GM23338 (cell line): ENCODE data around the gene ZBTB20. TPM values are rescaled to one million over a fixed set of nuclear protein-coding genes. Genes with fewer than 3 reads are reported as not detected.

Experiments
- ATAC-seq: fragments of 200-7000 bp; cut with Tn5 transposase; 3 replicates; pipeline ENCODE4 v1.9.1; 2020
- DNase-seq: peaks from one replicate; pipeline ENCODE4 v3.0.0-alpha.2; 2015; ENCODE audit warnings: low spot score
- H2AFZ ChIP-seq: fragments of 200-600 bp; sonication (generic); 2 replicates; pipeline ENCODE4 v1.8.0; 2016; ENCODE audit warnings: antibody characterized with exemption, mild to moderate bottlenecking, moderate library complexity
- H3F3A ChIP-seq: fragments of 200-600 bp; sonication (generic); replicated peaks from 2 replicates; pipeline ENCODE4 v1.8.0; 2017; ENCODE audit warnings: antibody characterized with exemption, mixed run types, low read depth
- H3K27ac ChIP-seq: fragments of 200-600 bp; sonication (generic); 2 replicates; pipeline ENCODE4 v1.6.1; 2016; ENCODE audit warnings: low read depth
- H3K27me3 ChIP-seq: fragments of 200-600 bp; sonication (generic); 2 replicates; pipeline ENCODE4 v1.8.0; 2016; ENCODE audit warnings: mild to moderate bottlenecking, mixed run types, moderate library complexity; ENCODE audit not compliant: insufficient read depth
- H3K36me3 ChIP-seq: fragments of 200-600 bp; sonication (generic); 2 replicates; pipeline ENCODE4 v1.8.0; 2016; ENCODE audit warnings: mild to moderate bottlenecking; ENCODE audit not compliant: insufficient read depth
- H3K4me1 ChIP-seq: fragments of 200-600 bp; sonication (generic); 2 replicates; pipeline ENCODE4 v1.8.0; 2016; ENCODE audit warnings: mild to moderate bottlenecking, moderate library complexity; ENCODE audit not compliant: insufficient read depth
- H3K4me2 ChIP-seq: fragments of 200-600 bp; sonication (generic); 2 replicates; pipeline ENCODE4 v1.7.1; 2017; ENCODE audit warnings: mixed run types
- H3K4me3 ChIP-seq: fragments of 200-600 bp; sonication (generic); 2 replicates; pipeline ENCODE4 v1.6.1; 2016; ENCODE audit warnings: mixed run types
- H3K79me2 ChIP-seq: fragments of 200-600 bp; sonication (generic); replicated peaks from 2 replicates; pipeline ENCODE4 v1.8.0; 2017; ENCODE audit warnings: mild to moderate bottlenecking; ENCODE audit not compliant: insufficient read depth
- H3K9me2 ChIP-seq: fragments of 200-600 bp; sonication (generic); 2 replicates; pipeline ENCODE4 v1.8.0; 2017; ENCODE audit not compliant: insufficient read depth
- H4K20me1 ChIP-seq: fragments of 200-600 bp; sonication (generic); replicated peaks from 2 replicates; pipeline ENCODE4 v1.8.0; 2017; ENCODE audit warnings: mild to moderate bottlenecking; ENCODE audit not compliant: insufficient read depth
- H3K27ac Mint-ChIP-seq: 2 replicates; pipeline ENCODE4 v1.8.0; 2020; ENCODE audit warnings: inconsistent platforms, mild to moderate bottlenecking, moderate library complexity, mixed read lengths
- H3K27me3 Mint-ChIP-seq: 3 replicates; pipeline ENCODE4 v1.8.0; 2022; ENCODE audit warnings: low read depth, mild to moderate bottlenecking, moderate library complexity, mixed read lengths, inconsistent platforms; ENCODE audit not compliant: insufficient read depth, poor library complexity
- H3K36me3 Mint-ChIP-seq: 3 replicates; pipeline ENCODE4 v1.8.0; 2021; ENCODE audit warnings: low read depth, mild to moderate bottlenecking, inconsistent platforms, moderate library complexity, mixed read lengths
- H3K4me1 Mint-ChIP-seq: 3 replicates; pipeline ENCODE4 v1.8.0; 2020; ENCODE audit warnings: mild to moderate bottlenecking, inconsistent platforms, mixed read lengths
- H3K4me3 Mint-ChIP-seq: 3 replicates; pipeline ENCODE4 v1.8.0; 2021; ENCODE audit warnings: moderate library complexity, mild to moderate bottlenecking, inconsistent platforms, mixed read lengths
- H3K9me3 Mint-ChIP-seq: 3 replicates; pipeline ENCODE4 v1.8.0; 2020; ENCODE audit warnings: moderate library complexity, mild to moderate bottlenecking, inconsistent platforms, mixed read lengths
- CREB1 ChIP-seq: fragments of 250-450 bp; sonication (Bioruptor Pico); IDR thresholded peaks from 2 replicates; pipeline ENCODE4 v1.5.0; 2020; ENCODE audit warnings: low read depth, mild to moderate bottlenecking, moderate library complexity
- EZH2 ChIP-seq: fragments of 200-600 bp; sonication (generic); IDR thresholded peaks from one replicate; pipeline ENCODE4 v1.8.0; 2017; ENCODE audit warnings: antibody characterized with exemption, mild to moderate bottlenecking, low read depth; ENCODE audit not compliant: unreplicated experiment
- EZH2phosphoT487 ChIP-seq: fragments of 200-600 bp; sonication (generic); IDR thresholded peaks from one replicate; pipeline ENCODE4 v1.8.1; 2018; ENCODE audit warnings: antibody characterized with exemption; ENCODE audit not compliant: unreplicated experiment
- JUNB ChIP-seq: IDR thresholded peaks from one replicate; pipeline ENCODE4 v1.6.1; 2016; ENCODE audit warnings: antibody characterized with exemption; ENCODE audit not compliant: unreplicated experiment
- NANOG ChIP-seq: IDR thresholded peaks from 2 replicates; pipeline ENCODE4 v1.6.1; 2016; ENCODE audit warnings: antibody characterized with exemption, borderline replicate concordance
- POLR2AphosphoS5 ChIP-seq: IDR thresholded peaks from 2 replicates; pipeline ENCODE4 v1.6.1; 2016; ENCODE audit warnings: antibody characterized with exemption, low read depth
- REST ChIP-seq: IDR thresholded peaks from one replicate; pipeline ENCODE4 v1.6.1; 2018; ENCODE audit warnings: antibody characterized with exemption; ENCODE audit not compliant: unreplicated experiment
- STAT1 ChIP-seq: IDR thresholded peaks from one replicate; pipeline ENCODE4 v1.6.1; 2016; ENCODE audit warnings: antibody characterized with exemption; ENCODE audit not compliant: unreplicated experiment
- ZNF114 ChIP-seq: fragments of 250-450 bp; sonication (Bioruptor Pico); IDR thresholded peaks from 2 replicates; pipeline ENCODE4 v1.5.0; 2020; ENCODE audit warnings: mild to moderate bottlenecking, moderate library complexity
- ZNF331 ChIP-seq: fragments of 250-450 bp; sonication (Bioruptor Pico); IDR thresholded peaks from 2 replicates; pipeline ENCODE4 v1.5.0; 2020; ENCODE audit warnings: low read depth, mild to moderate bottlenecking, moderate library complexity
- polyA plus RNA-seq: library from polyadenylated mRNA; unstranded; fragments of >200 nt; fragmentation: Nextera tagmentation; extraction: Ambion mirVana; gene quantifications from 2 replicates; pipeline ENCODE4 v1.2.1, GENCODE V29; 2016
- total RNA-seq: library from RNA; depleted of rRNA; stranded (reverse); fragments of >200 nt; shearing (Covaris generic); gene quantifications from 2 replicates; pipeline ENCODE4 v1.2.3, GENCODE V29; 2014
- TF ChIP-seq, protein P1 (sequence below): IDR thresholded peaks from 2 replicates; pipeline ENCODE4 v1.6.1; 2016; ENCODE audit warnings: antibody characterized with exemption
- TF ChIP-seq, protein P2 (sequence below), 2 experiments: fragments of 200-600 bp in 1 of 2; sonication (generic) in 1 of 2; conservative IDR thresholded peaks; 2 replicates each; pipeline versions ENCODE4 v1.5.1 to v1.6.1; 2016 to 2017; ENCODE audit warnings: antibody characterized with exemption in 2 of 2, low read depth in 2 of 2, mild to moderate bottlenecking in 2 of 2, moderate library complexity in 1 of 2
- TF ChIP-seq, protein P3 (sequence below): fragments of 250-450 bp; sonication (Bioruptor Pico); IDR thresholded peaks from 2 replicates; pipeline ENCODE4 v1.5.0; 2020; ENCODE audit warnings: mild to moderate bottlenecking, moderate library complexity

Gene ZBTB20
- total and polyA plus RNA-seq, 2 experiments from 2014 or later, result 2.0 to 3.3 TPM

GRCh38 chr3:114929971-114930732, 216.9 kb downstream of the ZBTB20 start:
- H2AFZ ChIP-seq, result no peak overlapping the region
- ATAC-seq, result peak; percentile 25; the same call in 1 of the 3 replicates
- H3K4me2 ChIP-seq, result no peak overlapping the region
- H3K4me1 Mint-ChIP-seq, result peaks cover 3% of the 10 kb centered on the region; the same call in 1 of the 3 replicates
- H3K79me2 ChIP-seq, result no peaks in the 10 kb centered on the region
- no peaks in the 10 kb centered on the region for H4K20me1 ChIP-seq
- no peaks in the 10 kb centered on the region for H3K36me3 Mint-ChIP-seq
- DNase-seq, result no peak
- peaks cover 3% of the 10 kb centered on the region for H3K27me3 Mint-ChIP-seq
- no peaks in the 10 kb centered on the region for H3K4me1 ChIP-seq
- H3K4me3 ChIP-seq, result no peak overlapping the region
- no peak overlapping the region for H3K27ac ChIP-seq
- H3K27me3 ChIP-seq, result no peaks in the 10 kb centered on the region
- TF ChIP-seq, protein P1, sequence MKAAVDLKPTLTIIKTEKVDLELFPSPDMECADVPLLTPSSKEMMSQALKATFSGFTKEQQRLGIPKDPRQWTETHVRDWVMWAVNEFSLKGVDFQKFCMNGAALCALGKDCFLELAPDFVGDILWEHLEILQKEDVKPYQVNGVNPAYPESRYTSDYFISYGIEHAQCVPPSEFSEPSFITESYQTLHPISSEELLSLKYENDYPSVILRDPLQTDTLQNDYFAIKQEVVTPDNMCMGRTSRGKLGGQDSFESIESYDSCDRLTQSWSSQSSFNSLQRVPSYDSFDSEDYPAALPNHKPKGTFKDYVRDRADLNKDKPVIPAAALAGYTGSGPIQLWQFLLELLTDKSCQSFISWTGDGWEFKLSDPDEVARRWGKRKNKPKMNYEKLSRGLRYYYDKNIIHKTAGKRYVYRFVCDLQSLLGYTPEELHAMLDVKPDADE, result no peak
- no peak for TF ChIP-seq EZH2
- TF ChIP-seq ZNF114 (CRISPR knock-in tag), result no peak
- TF ChIP-seq REST, result no peak
- TF ChIP-seq ZNF331 (CRISPR knock-in tag), result no peak
- no peak for TF ChIP-seq NANOG
- TF ChIP-seq POLR2AphosphoS5, result no peak
- no peak for TF ChIP-seq JUNB
- no peak for TF ChIP-seq CREB1 (CRISPR knock-in tag)
- TF ChIP-seq STAT1, result no peak
- TF ChIP-seq, protein P2, sequence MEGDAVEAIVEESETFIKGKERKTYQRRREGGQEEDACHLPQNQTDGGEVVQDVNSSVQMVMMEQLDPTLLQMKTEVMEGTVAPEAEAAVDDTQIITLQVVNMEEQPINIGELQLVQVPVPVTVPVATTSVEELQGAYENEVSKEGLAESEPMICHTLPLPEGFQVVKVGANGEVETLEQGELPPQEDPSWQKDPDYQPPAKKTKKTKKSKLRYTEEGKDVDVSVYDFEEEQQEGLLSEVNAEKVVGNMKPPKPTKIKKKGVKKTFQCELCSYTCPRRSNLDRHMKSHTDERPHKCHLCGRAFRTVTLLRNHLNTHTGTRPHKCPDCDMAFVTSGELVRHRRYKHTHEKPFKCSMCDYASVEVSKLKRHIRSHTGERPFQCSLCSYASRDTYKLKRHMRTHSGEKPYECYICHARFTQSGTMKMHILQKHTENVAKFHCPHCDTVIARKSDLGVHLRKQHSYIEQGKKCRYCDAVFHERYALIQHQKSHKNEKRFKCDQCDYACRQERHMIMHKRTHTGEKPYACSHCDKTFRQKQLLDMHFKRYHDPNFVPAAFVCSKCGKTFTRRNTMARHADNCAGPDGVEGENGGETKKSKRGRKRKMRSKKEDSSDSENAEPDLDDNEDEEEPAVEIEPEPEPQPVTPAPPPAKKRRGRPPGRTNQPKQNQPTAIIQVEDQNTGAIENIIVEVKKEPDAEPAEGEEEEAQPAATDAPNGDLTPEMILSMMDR (conservative IDR thresholded peaks at IDR 0.05; ENCODE audit: low read depth in 2 of 2), result no peak
- no peak for TF ChIP-seq EZH2phosphoT487
- TF ChIP-seq, protein P3, sequence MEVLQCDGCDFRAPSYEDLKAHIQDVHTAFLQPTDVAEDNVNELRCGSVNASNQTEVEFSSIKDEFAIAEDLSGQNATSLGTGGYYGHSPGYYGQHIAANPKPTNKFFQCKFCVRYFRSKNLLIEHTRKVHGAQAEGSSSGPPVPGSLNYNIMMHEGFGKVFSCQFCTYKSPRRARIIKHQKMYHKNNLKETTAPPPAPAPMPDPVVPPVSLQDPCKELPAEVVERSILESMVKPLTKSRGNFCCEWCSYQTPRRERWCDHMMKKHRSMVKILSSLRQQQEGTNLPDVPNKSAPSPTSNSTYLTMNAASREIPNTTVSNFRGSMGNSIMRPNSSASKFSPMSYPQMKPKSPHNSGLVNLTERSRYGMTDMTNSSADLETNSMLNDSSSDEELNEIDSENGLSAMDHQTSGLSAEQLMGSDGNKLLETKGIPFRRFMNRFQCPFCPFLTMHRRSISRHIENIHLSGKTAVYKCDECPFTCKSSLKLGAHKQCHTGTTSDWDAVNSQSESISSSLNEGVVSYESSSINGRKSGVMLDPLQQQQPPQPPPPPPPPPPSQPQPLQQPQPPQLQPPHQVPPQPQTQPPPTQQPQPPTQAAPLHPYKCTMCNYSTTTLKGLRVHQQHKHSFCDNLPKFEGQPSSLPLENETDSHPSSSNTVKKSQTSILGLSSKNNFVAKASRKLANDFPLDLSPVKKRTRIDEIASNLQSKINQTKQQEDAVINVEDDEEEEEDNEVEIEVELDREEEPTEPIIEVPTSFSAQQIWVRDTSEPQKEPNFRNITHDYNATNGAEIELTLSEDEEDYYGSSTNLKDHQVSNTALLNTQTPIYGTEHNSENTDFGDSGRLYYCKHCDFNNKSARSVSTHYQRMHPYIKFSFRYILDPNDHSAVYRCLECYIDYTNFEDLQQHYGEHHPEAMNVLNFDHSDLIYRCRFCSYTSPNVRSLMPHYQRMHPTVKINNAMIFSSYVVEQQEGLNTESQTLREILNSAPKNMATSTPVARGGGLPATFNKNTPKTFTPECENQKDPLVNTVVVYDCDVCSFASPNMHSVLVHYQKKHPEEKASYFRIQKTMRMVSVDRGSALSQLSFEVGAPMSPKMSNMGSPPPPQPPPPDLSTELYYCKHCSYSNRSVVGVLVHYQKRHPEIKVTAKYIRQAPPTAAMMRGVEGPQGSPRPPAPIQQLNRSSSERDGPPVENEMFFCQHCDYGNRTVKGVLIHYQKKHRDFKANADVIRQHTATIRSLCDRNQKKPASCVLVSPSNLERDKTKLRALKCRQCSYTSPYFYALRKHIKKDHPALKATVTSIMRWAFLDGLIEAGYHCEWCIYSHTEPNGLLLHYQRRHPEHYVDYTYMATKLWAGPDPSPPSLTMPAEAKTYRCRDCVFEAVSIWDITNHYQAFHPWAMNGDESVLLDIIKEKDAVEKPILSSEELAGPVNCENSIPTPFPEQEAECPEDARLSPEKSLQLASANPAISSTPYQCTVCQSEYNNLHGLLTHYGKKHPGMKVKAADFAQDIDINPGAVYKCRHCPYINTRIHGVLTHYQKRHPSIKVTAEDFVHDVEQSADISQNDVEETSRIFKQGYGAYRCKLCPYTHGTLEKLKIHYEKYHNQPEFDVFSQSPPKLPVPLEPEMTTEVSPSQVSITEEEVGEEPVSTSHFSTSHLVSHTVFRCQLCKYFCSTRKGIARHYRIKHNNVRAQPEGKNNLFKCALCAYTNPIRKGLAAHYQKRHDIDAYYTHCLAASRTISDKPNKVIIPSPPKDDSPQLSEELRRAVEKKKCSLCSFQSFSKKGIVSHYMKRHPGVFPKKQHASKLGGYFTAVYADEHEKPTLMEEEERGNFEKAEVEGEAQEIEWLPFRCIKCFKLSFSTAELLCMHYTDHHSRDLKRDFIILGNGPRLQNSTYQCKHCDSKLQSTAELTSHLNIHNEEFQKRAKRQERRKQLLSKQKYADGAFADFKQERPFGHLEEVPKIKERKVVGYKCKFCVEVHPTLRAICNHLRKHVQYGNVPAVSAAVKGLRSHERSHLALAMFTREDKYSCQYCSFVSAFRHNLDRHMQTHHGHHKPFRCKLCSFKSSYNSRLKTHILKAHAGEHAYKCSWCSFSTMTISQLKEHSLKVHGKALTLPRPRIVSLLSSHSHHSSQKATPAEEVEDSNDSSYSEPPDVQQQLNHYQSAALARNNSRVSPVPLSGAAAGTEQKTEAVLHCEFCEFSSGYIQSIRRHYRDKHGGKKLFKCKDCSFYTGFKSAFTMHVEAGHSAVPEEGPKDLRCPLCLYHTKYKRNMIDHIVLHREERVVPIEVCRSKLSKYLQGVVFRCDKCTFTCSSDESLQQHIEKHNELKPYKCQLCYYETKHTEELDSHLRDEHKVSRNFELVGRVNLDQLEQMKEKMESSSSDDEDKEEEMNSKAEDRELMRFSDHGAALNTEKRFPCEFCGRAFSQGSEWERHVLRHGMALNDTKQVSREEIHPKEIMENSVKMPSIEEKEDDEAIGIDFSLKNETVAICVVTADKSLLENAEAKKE, result no peak
- no peaks in the 10 kb centered on the region for H3K36me3 ChIP-seq
- no peak overlapping the region for H3K4me3 Mint-ChIP-seq
- peaks cover 5% of the 10 kb centered on the region; the same call in 1 of the 2 replicates for H3K9me2 ChIP-seq
- no peaks in the 10 kb centered on the region for H3K9me3 Mint-ChIP-seq
- no peak overlapping the region for H3K27ac Mint-ChIP-seq
- no peaks in the 10 kb centered on the region for H3F3A ChIP-seq
